GM12873 (cell line): ENCODE data around the gene NTN4.

ENCODE experiments used
- CTCF ChIP-seq: IDR thresholded peaks from 2 replicates; pipeline ENCODE4 v1.5.1; 2012; ENCODE audit warnings: low read depth, mild to moderate bottlenecking, moderate library complexity, low read length, control low read depth; ENCODE audit not compliant: insufficient read depth; ENCODE audit errors: missing control alignments

NTN4 gene

GRCh38 chr12:95712269-95712668, 78.3 kb downstream of the NTN4 start:
- TF ChIP-seq CTCF: no peak

GRCh38 chr12:95710386-95710785, 80.2 kb downstream of the NTN4 start:
- no peak for TF ChIP-seq CTCF

- TF ChIP-seq CTCF: no peak
Observed at GRCh38 chr12:95709152-95709551, 81.4 kb downstream of the NTN4 start.

- TF ChIP-seq CTCF: no peak
Observed at GRCh38 chr12:95705143-95705542, 85.4 kb downstream of the NTN4 start.

- no peak for TF ChIP-seq CTCF
Observed at GRCh38 chr12:95703986-95704385, 86.6 kb downstream of the NTN4 start.

- TF ChIP-seq CTCF: no peak
Observed at GRCh38 chr12:95701722-95702418, 88.7 kb downstream of the NTN4 start.

- TF ChIP-seq CTCF: no peak
Observed at GRCh38 chr12:95701275-95701674, 89.3 kb downstream of the NTN4 start.
